CD14-positive monocyte (primary cell): ENCODE measurements around the gene EPHB2. TPM values are rescaled to one million over a fixed set of nuclear protein-coding genes. Genes with fewer than 3 reads are reported as not detected.

Experiments
- DNase-seq, 3 donors: peaks; one replicate each; pipeline ENCODE4 v3.0.0-alpha.2; 2011 to 2022
- H2AFZ ChIP-seq: 2 replicates; pipeline ENCODE4 v1.6.0; 2012; ENCODE audit warnings: mild to moderate bottlenecking, low read depth, low read length, inconsistent platforms; ENCODE audit not compliant: insufficient read depth, poor library complexity, severe bottlenecking
- H3K27ac ChIP-seq, 2 donors: 1 replicate in 1 of 2; 2 replicates in 1 of 2; pipeline ENCODE4 v1.5.1; 2012 to 2013; ENCODE audit warnings: low read length in 2 of 2, control low read depth in 1 of 2, inconsistent platforms in 1 of 2, low read depth in 1 of 2, mild to moderate bottlenecking in 1 of 2
- H3K27me3 ChIP-seq, 2 donors: one replicate each; pipeline versions ENCODE4 v1.6.0 to v1.6.1; 2011 to 2013; ENCODE audit warnings: low read length in 2 of 2; ENCODE audit not compliant: control insufficient read depth in 2 of 2, insufficient read depth in 2 of 2
- H3K36me3 ChIP-seq, 2 donors: replicated peaks in 1 of 2; 1 replicate in 1 of 2; 2 replicates in 1 of 2; pipeline versions ENCODE4 v1.5.1 to v1.6.1; 2012 to 2013; ENCODE audit warnings: low read length in 2 of 2, control low read depth in 1 of 2, inconsistent platforms in 1 of 2, mild to moderate bottlenecking in 1 of 2; ENCODE audit not compliant: insufficient read depth in 2 of 2, control insufficient read depth in 1 of 2
- H3K4me1 ChIP-seq, 2 donors: 1 replicate in 1 of 2; 2 replicates in 1 of 2; pipeline versions ENCODE4 v1.5.1 to v1.6.1; 2012 to 2013; ENCODE audit warnings: low read length in 2 of 2, control low read depth in 1 of 2, inconsistent platforms in 1 of 2, mild to moderate bottlenecking in 1 of 2, moderate library complexity in 1 of 2; ENCODE audit not compliant: insufficient read depth in 2 of 2, control insufficient read depth in 1 of 2
- H3K4me2 ChIP-seq: replicated peaks from 2 replicates; pipeline ENCODE3; 2012; ENCODE audit warnings: low read length, moderate library complexity, mild to moderate bottlenecking; ENCODE audit not compliant: poor library complexity, severe bottlenecking; ENCODE audit errors: extremely low read depth
- H3K4me3 ChIP-seq, 3 experiments: fragments of 200-600 bp in 1 of 3; sonication (generic) in 1 of 3; replicated peaks in 1 of 3; 1 replicate in 2 of 3; 2 replicates in 1 of 3; pipeline ENCODE4 v1.5.1; 2011 to 2013; ENCODE audit warnings: low read length in 3 of 3, mild to moderate bottlenecking in 3 of 3, control low read depth in 2 of 3, low read depth in 2 of 3, inconsistent platforms in 1 of 3, moderate library complexity in 1 of 3
- H3K79me2 ChIP-seq: 2 replicates; pipeline ENCODE4 v1.6.0; 2012; ENCODE audit warnings: mild to moderate bottlenecking, control low read depth, inconsistent platforms, low read length, moderate library complexity; ENCODE audit not compliant: insufficient read depth
- H3K9ac ChIP-seq: 2 replicates; pipeline ENCODE4 v1.6.0; 2017; ENCODE audit warnings: low read length, mild to moderate bottlenecking; ENCODE audit not compliant: insufficient read depth, poor library complexity, severe bottlenecking
- H3K9me3 ChIP-seq, 2 donors: replicated peaks in 1 of 2; 1 replicate in 1 of 2; 2 replicates in 1 of 2; pipeline versions ENCODE4 v1.5.1 to v1.6.1; 2012 to 2013; ENCODE audit warnings: low read length in 2 of 2, control low read depth in 1 of 2; ENCODE audit not compliant: control insufficient read depth in 1 of 2, insufficient read depth in 1 of 2
- H4K20me1 ChIP-seq: 2 replicates; pipeline ENCODE4 v1.6.0; 2012; ENCODE audit warnings: mild to moderate bottlenecking, low read length, control low read depth, moderate library complexity; ENCODE audit not compliant: insufficient read depth
- H3K27ac Mint-ChIP-seq, 7 donors: one replicate each; pipeline ENCODE4 v1.8.0; 2020; ENCODE audit warnings: mild to moderate bottlenecking in 7 of 7, mixed read lengths in 7 of 7, moderate library complexity in 6 of 7, inconsistent platforms in 2 of 7
- H3K27me3 Mint-ChIP-seq, 3 donors: one replicate each; pipeline ENCODE4 v1.8.0; 2021 to 2022; ENCODE audit warnings: low read depth in 3 of 3, mild to moderate bottlenecking in 3 of 3, mixed read lengths in 3 of 3, moderate library complexity in 3 of 3, inconsistent platforms in 1 of 3
- H3K36me3 Mint-ChIP-seq, 2 donors: one replicate each; pipeline ENCODE4 v1.8.0; 2020; ENCODE audit warnings: mixed read lengths in 2 of 2, inconsistent platforms in 1 of 2, mild to moderate bottlenecking in 1 of 2
- H3K4me1 Mint-ChIP-seq: one replicate; pipeline ENCODE4 v1.8.0; 2020; ENCODE audit warnings: mild to moderate bottlenecking, mixed read lengths
- H3K4me3 Mint-ChIP-seq, 2 donors: one replicate each; pipeline ENCODE4 v1.8.0; 2020; ENCODE audit warnings: mild to moderate bottlenecking in 2 of 2, mixed read lengths in 2 of 2, moderate library complexity in 1 of 2
- H3K9me3 Mint-ChIP-seq, 7 donors: one replicate each; pipeline ENCODE4 v1.8.0; 2020 to 2022; ENCODE audit warnings: mixed read lengths in 7 of 7, mild to moderate bottlenecking in 6 of 7, moderate library complexity in 6 of 7, inconsistent platforms in 2 of 7
- CTCF ChIP-seq: fragments of 200-600 bp; IDR thresholded peaks from one replicate; pipeline ENCODE4 v1.8.0; 2022; ENCODE audit warnings: antibody characterized with exemption, mild to moderate bottlenecking
- WGBS: methylation state at CpG from one replicate; pipeline ENCODE4 v1.1.5; 2013; ENCODE audit warnings: missing lambda C conversion rate; ENCODE audit not compliant: insufficient coverage; 5-methylcytosine and 5-hydroxymethylcytosine counted together
- intact Hi-C, 2 donors: fragments of 100-400 bp; cut with micrococcal nuclease; formaldehyde crosslinking; loops; one replicate each; pipeline versions ENCODE4 v1.15.0 to v1.15.1; 2023
- polyA plus RNA-seq, 3 donors: library from polyadenylated mRNA; depleted of rRNA in 1 of 3; unstranded in 2 of 3; stranded (reverse) in 1 of 3; fragments of 300-500 nt in 2 of 3; fragments of >200 nt in 1 of 3; fragmentation: Illumina TruSeq in 2 of 3; gene quantifications; 1 replicate in 2 of 3; 2 replicates in 1 of 3; pipeline ENCODE4 v1.2.3, GENCODE V29; 2012 to 2021

Gene EPHB2
- polyA plus RNA-seq, 3 donors = 2.9 to 5.6 (median 3.4) TPM

DNA sequence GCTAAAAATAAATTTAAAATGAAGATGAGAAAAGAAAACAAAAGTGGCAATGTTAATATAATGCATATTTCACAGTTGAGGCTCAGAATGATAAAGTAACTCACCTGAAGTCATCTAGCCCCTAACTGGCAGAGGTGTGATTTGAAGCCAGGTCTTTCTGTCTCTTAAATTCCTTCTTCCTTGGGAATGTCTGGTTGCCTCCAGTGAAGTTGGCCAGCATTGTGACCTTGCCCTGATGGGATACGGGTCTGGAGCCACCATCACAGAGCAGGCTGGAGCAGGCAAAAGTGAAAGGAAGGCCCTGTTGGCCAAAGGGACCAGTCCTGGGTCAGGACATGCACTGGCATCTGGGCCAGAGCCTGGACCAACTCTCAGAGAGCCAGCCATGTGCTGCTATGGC is 111.7 kb downstream of the EPHB2 start:
- Mint-ChIP-seq H3K27ac (no peak overlapping the region), H3K36me3 (no peaks in the 10 kb centered on the region), H3K9me3 (no peaks in the 10 kb centered on the region), H3K4me3 (no peak overlapping the region), H3K27me3 (peaks cover 4 to 5% (median 5%) of the 10 kb centered on the region in 3 donors), H3K4me1 (no peaks in the 10 kb centered on the region)
- Histone ChIP-seq H3K4me3 (no peak overlapping the region), H3K4me1 (no peaks in the 10 kb centered on the region), H3K9me3 (no peaks in the 10 kb centered on the region), H3K79me2 (no peaks in the 10 kb centered on the region), H3K36me3 (no peaks in the 10 kb centered on the region), H3K27ac (no peak overlapping the region), H3K4me2 (no peak overlapping the region), H4K20me1 (no peaks in the 10 kb centered on the region), H2AFZ (no peak overlapping the region), H3K9ac (no peak overlapping the region), H3K27me3 (no peaks in the 10 kb centered on the region)
- intact Hi-C loops = no loop called here
- 100% methylated on average over 1 of the region's 1 CpG for WGBS
- DNase-seq = no peak
- TF ChIP-seq CTCF = no peak

- no peak overlapping the region for H3K4me3 Mint-ChIP-seq
- H3K9me3 ChIP-seq = no peaks in the 10 kb centered on the region
- no peak for TF ChIP-seq CTCF
- H3K4me1 ChIP-seq = no peaks in the 10 kb centered on the region
- H3K27me3 Mint-ChIP-seq = peaks cover 4 to 5% (median 5%) of the 10 kb centered on the region in 3 donors
- no peak overlapping the region for H3K27ac Mint-ChIP-seq
- no peak overlapping the region for H3K4me3 ChIP-seq
- no peak overlapping the region for H3K4me2 ChIP-seq
- no peak overlapping the region for H3K27ac ChIP-seq
- no peaks in the 10 kb centered on the region for H3K36me3 ChIP-seq
- H2AFZ ChIP-seq = no peak overlapping the region
- no peaks in the 10 kb centered on the region for H3K79me2 ChIP-seq
- no peak for DNase-seq
- H3K27me3 ChIP-seq = no peaks in the 10 kb centered on the region
- H3K36me3 Mint-ChIP-seq = no peaks in the 10 kb centered on the region
- no peaks in the 10 kb centered on the region for H3K9me3 Mint-ChIP-seq
- H4K20me1 ChIP-seq = no peaks in the 10 kb centered on the region
- WGBS = 95% methylated on average over 9 of the region's 10 CpGs
- H3K9ac ChIP-seq = no peak overlapping the region
- intact Hi-C loops = no loop called here
- H3K4me1 Mint-ChIP-seq = no peaks in the 10 kb centered on the region
Observed at GRCh38 chr1:22824466-22824865, 113.8 kb downstream of the EPHB2 start.
